ENCODE data around the gene GPC6. TPM values are rescaled to one million over a fixed set of nuclear protein-coding genes. Genes with fewer than 3 reads are reported as not detected.

Gene GPC6
- polyA plus RNA-seq, 1 of the 3 experiments (the other 2 are of a cell fraction) = 6.7 TPM

DNA sequence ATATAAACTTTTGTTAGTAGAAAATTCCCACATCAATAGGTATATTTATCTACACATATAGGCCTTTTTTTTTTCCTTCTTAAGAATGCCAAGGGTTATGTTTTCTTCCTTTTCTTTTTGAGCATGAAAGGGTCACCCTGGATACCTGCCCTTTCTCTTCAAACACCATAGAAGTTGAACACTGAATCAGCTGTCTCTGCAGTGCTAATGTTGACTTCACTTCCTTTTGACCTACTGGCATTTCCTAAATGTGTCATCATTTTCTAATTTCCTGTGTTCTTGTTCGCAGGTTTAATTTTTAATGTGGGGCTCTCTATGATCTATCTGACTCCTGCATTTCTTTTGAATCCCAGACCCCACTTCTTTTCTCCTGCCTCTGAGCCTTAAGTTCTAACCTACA, 532.0 kb downstream of the GPC6 start:
- ChIA-PET CTCF (no interaction called here), POLR2A (no interaction called here)
- no peaks in the 10 kb centered on the region for H4K20me1 ChIP-seq (ENCODE audit: insufficient read depth)
- TF ChIP-seq POLR2AphosphoS5 (IDR thresholded peaks at IDR 0.05; ENCODE audit: low read depth, low read length) (no peak), RXRA (IDR thresholded peaks at IDR 0.05; ENCODE audit: borderline replicate concordance, low read depth) (no peak), YY1 (IDR thresholded peaks at IDR 0.05; ENCODE audit: low read depth) (no peak), GABPA (IDR thresholded peaks at IDR 0.05; ENCODE audit: low read depth) (peak; percentile 40; the same call in 1 of the 2 replicates), RCOR1 (IDR thresholded peaks at IDR 0.05; ENCODE audit: low read length) (no peak), TEAD4 (IDR thresholded peaks at IDR 0.05; ENCODE audit: borderline replicate concordance, insufficient read depth) (no peak)
- H2AFZ ChIP-seq (ENCODE audit: low read depth) = peak overlapping the region; percentile 83
- no peak overlapping the region for H3K9ac ChIP-seq
- no peaks in the 10 kb centered on the region for H3K79me2 ChIP-seq (ENCODE audit: insufficient read depth)
- H3K9me2 ChIP-seq = no peaks in the 10 kb centered on the region
- 31% methylated on average over 1 of the region's 1 CpG for WGBS (ENCODE audit: low lambda C conversion rate)
- peak overlapping the region in 1 of 2 experiments; percentile 53; a peak in 3 of 4 replicates for H3K27ac ChIP-seq (ENCODE audit: low read depth in 2 of 2, low read length in 1 of 2)
- H3K27me3 ChIP-seq (ENCODE audit: insufficient read depth) = no peaks in the 10 kb centered on the region
- H3F3A ChIP-seq (replicated peaks; ENCODE audit: insufficient read depth) = no peaks in the 10 kb centered on the region
- H3K9me3 ChIP-seq = no peaks in the 10 kb centered on the region
- H3K4me2 ChIP-seq = 0 out of 2 replicates have a peak overlapping the region, but pooled peaks have one; percentile 10
- H3K4me3 ChIP-seq (ENCODE audit: low read depth in 2 of 2, low read length in 1 of 2) = no peak overlapping the region
- H3K36me3 ChIP-seq (replicated peaks in 1 of 2; ENCODE audit: control insufficient read depth in 1 of 2, insufficient read depth in 2 of 2, low read length in 1 of 2) = no peaks in the 10 kb centered on the region
- 0 out of 4 replicates have a peak, but pooled peaks cover 0 to 6% of the 10 kb centered on the region in 2 experiments for H3K4me1 ChIP-seq (ENCODE audit: control insufficient read depth in 1 of 2, insufficient read depth in 2 of 2, low read depth in 1 of 2, low read length in 1 of 2)
- DNase-seq = no peak

- no peaks in the 10 kb centered on the region for H3K79me2 ChIP-seq (ENCODE audit: insufficient read depth)
- H3K36me3 ChIP-seq (replicated peaks in 1 of 2; ENCODE audit: control insufficient read depth in 1 of 2, insufficient read depth in 2 of 2, low read length in 1 of 2) = no peaks in the 10 kb centered on the region
- no peak overlapping the region for H3K4me2 ChIP-seq
- 0 out of 4 replicates have a peak, but pooled peaks cover 0 to 6% of the 10 kb centered on the region in 2 experiments for H3K4me1 ChIP-seq (ENCODE audit: control insufficient read depth in 1 of 2, insufficient read depth in 2 of 2, low read depth in 1 of 2, low read length in 1 of 2)
- no peaks in the 10 kb centered on the region for H3K27me3 ChIP-seq (ENCODE audit: insufficient read depth)
- H3K4me3 ChIP-seq (ENCODE audit: low read depth in 2 of 2, low read length in 1 of 2) = no peak overlapping the region
- H3K27ac ChIP-seq (ENCODE audit: low read depth in 2 of 2, low read length in 1 of 2) = no peak overlapping the region
- ChIA-PET CTCF (interaction anchor here (1.0 kb wide), 1 partner anchor 12 kb away, joined by 3 read pairs; no protein-coding TSS in a partner anchor), POLR2A (no interaction called here)
- no peaks in the 10 kb centered on the region for H3K9me2 ChIP-seq
- H4K20me1 ChIP-seq (ENCODE audit: insufficient read depth) = no peaks in the 10 kb centered on the region
- H3K9ac ChIP-seq = no peak overlapping the region
- no peaks in the 10 kb centered on the region for H3K9me3 ChIP-seq
- TF ChIP-seq MXI1 (IDR thresholded peaks at IDR 0.05; ENCODE audit: low read depth, low read length) (no peak), EZH2phosphoT487 (IDR thresholded peaks at IDR 0.05; ENCODE audit: borderline replicate concordance, low read depth) (no peak), FOSL2 (IDR thresholded peaks at IDR 0.05; ENCODE audit: borderline replicate concordance, low read depth) (no peak), EP300 (IDR thresholded peaks at IDR 0.05; ENCODE audit: borderline replicate concordance in 1 of 2, low read depth in 1 of 2, low read length in 1 of 2) (no peak), FOXM1 (IDR thresholded peaks at IDR 0.05; ENCODE audit: low read depth) (no peak), RXRA (IDR thresholded peaks at IDR 0.05; ENCODE audit: borderline replicate concordance, low read depth) (no peak), RCOR1 (IDR thresholded peaks at IDR 0.05; ENCODE audit: low read length) (no peak), FOXJ3 (CRISPR knock-in tag; IDR thresholded peaks at IDR 0.05) (no peak), TAF1 (IDR thresholded peaks at IDR 0.05; ENCODE audit: borderline replicate concordance, low read depth, low read length) (no peak), ELF1 (IDR thresholded peaks at IDR 0.05) (no peak), POLR2AphosphoS5 (IDR thresholded peaks at IDR 0.05; ENCODE audit: low read depth, low read length) (no peak), RAD21 (IDR thresholded peaks at IDR 0.05; ENCODE audit: low read length) (no peak), YY1 (IDR thresholded peaks at IDR 0.05; ENCODE audit: low read depth) (no peak)
- 90% methylated on average over 6 of the region's 6 CpGs for WGBS (ENCODE audit: low lambda C conversion rate)
- no peak overlapping the region for H2AFZ ChIP-seq (ENCODE audit: low read depth)
- no peaks in the 10 kb centered on the region for H3F3A ChIP-seq (replicated peaks; ENCODE audit: insufficient read depth)
- no peak for DNase-seq
Observed at GRCh38 chr13:93762708-93763426, 536.3 kb downstream of the GPC6 start.
